Heart left ventricle (tissue), 13 donors: ENCODE data around the gene SYTL4.

Source experiments
- POLR2A ChIP-seq, 2 donors: fragments of 450-650 bp; IDR thresholded peaks; one replicate each; pipeline ENCODE4 v1.6.1; 2017; ENCODE audit warnings: antibody characterized with exemption in 2 of 2, mild to moderate bottlenecking in 2 of 2, moderate library complexity in 2 of 2
- TF ChIP-seq, protein P1 (sequence below), 12 donors: fragments of 200-600 bp; sonication (generic) in 4 of 12; IDR thresholded peaks; one replicate each; pipeline versions ENCODE4 v1.5.0 to v1.8.0; 2018 to 2022; ENCODE audit warnings: antibody characterized with exemption in 12 of 12, mild to moderate bottlenecking in 5 of 12
- donor health status: ischemic (EF 13 %, LVEDD 7.1; RV severe dilation, severe dysfunction).
- donor health status: DM: no; HTN: yes; CAD: no.
- donor health status: DM: no; HTN: no; CAD: no.
- donor health status: ischemic (EF 25% LVEDD 6.9; RV normal size, moderate dysfunction).
- donor health status: ischemic (EF 25% LVEDD 5.7; RV mildly dilated, moderate dysfunction).
- donor health status: ischemic (EF 35%, LVEDD 5.7; RV mildly dilated, moderate dysfunction).
- donor health status: nonischemic (EF 11% LVEDD 7.7; RV severe dilation, severe dysfunction).
- donor health status: DM: yes; HTN: yes; CAD: no.
- donor health status: PGD.
- donor health status: ischemic (EF 29% LVEDD 5.4; RV normal size, mild dysfunction).
- donor health status: nonischemic (EF 23%, LVEDD 6.1; RV moderate dilation, normal function).

DNA sequence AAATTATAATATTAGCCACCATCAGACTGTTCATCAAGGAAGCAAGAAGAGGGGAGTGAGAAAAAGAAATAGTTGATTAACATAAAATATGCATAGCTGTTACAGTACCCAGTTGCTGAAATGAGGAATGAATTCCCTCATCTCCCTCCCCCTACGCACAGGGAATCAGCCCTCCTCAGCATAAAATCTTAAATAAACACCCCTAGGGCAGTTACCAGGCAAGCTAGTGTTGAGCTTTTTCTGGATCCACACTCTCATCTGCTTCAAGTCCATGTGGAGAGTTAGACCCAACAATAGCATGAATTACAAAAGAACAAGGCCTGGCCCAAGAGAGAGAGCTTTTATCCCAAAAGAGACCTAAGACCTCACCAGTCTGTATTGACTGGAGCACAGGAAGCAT, 19.0 kb upstream of the SYTL4 start:
- TF ChIP-seq POLR2A (IDR thresholded peaks at IDR 0.05): no peak
- TF ChIP-seq, protein P1, sequence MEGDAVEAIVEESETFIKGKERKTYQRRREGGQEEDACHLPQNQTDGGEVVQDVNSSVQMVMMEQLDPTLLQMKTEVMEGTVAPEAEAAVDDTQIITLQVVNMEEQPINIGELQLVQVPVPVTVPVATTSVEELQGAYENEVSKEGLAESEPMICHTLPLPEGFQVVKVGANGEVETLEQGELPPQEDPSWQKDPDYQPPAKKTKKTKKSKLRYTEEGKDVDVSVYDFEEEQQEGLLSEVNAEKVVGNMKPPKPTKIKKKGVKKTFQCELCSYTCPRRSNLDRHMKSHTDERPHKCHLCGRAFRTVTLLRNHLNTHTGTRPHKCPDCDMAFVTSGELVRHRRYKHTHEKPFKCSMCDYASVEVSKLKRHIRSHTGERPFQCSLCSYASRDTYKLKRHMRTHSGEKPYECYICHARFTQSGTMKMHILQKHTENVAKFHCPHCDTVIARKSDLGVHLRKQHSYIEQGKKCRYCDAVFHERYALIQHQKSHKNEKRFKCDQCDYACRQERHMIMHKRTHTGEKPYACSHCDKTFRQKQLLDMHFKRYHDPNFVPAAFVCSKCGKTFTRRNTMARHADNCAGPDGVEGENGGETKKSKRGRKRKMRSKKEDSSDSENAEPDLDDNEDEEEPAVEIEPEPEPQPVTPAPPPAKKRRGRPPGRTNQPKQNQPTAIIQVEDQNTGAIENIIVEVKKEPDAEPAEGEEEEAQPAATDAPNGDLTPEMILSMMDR (IDR thresholded peaks at IDR 0.05): no peak
